Kidney (tissue), 14 donors: Measurements from ENCODE around the gene ZNF57. TPM values are rescaled to one million over a fixed set of nuclear protein-coding genes. Genes with fewer than 3 reads are reported as not detected.

ENCODE experiments used
- DNase-seq, 5 donors: peaks; one replicate each; pipeline ENCODE4 v3.0.0-alpha.2; 2013 to 2020
- FAIRE-seq: peaks from 2 replicates; lab custom pipeline; 2012; peaks lifted over from hg19 to GRCh38; lab: Jason Lieb, UNC
- H3K27ac ChIP-seq, 2 donors: one replicate each; pipeline ENCODE4 v1.7.0; 2013; ENCODE audit warnings: low read depth in 2 of 2, low read length in 2 of 2, inconsistent platforms in 1 of 2
- H3K27me3 ChIP-seq: one replicate; pipeline ENCODE4 v1.7.1; 2013; ENCODE audit warnings: low read length, inconsistent platforms; ENCODE audit not compliant: control insufficient read depth, insufficient read depth
- H3K36me3 ChIP-seq, 3 donors: one replicate each; pipeline versions ENCODE4 v1.7.0 to v1.7.1; 2013; ENCODE audit warnings: low read length in 3 of 3, control low read depth in 1 of 3, inconsistent platforms in 1 of 3; ENCODE audit not compliant: insufficient read depth in 3 of 3, control insufficient read depth in 2 of 3
- H3K4me1 ChIP-seq, 3 donors: one replicate each; pipeline versions ENCODE4 v1.7.0 to v1.7.1; 2013; ENCODE audit warnings: low read length in 3 of 3, inconsistent platforms in 1 of 3, low read depth in 1 of 3; ENCODE audit not compliant: control insufficient read depth in 2 of 3, insufficient read depth in 2 of 3
- H3K4me3 ChIP-seq, 3 donors: one replicate each; pipeline versions ENCODE4 v1.7.0 to v1.8.1; 2013; ENCODE audit warnings: low read length in 3 of 3, control low read depth in 1 of 3, inconsistent platforms in 1 of 3
- H3K9ac ChIP-seq, 3 donors: one replicate each; pipeline versions ENCODE4 v1.7.0 to v1.7.1; 2013; ENCODE audit warnings: low read length in 3 of 3, control low read depth in 1 of 3, inconsistent platforms in 1 of 3
- H3K9me3 ChIP-seq, 3 donors: one replicate each; pipeline versions ENCODE4 v1.7.0 to v1.7.1; 2013; ENCODE audit warnings: low read length in 3 of 3, control low read depth in 1 of 3, inconsistent platforms in 1 of 3; ENCODE audit not compliant: control insufficient read depth in 2 of 3, insufficient read depth in 1 of 3
- intact Hi-C: fragments of 100-400 bp; cut with DNase I; formaldehyde crosslinking; loops from one replicate; pipeline ENCODE4 v1.11.1; 2022
- polyA plus RNA-seq: library from polyadenylated mRNA; stranded (reverse); fragments of 350-450 nt; fragmentation: Illumina TruSeq; extraction: RNeasy Lipid Tissue Mini Kit (QIAGEN cat#74804); gene quantifications from one replicate; pipeline ENCODE4 v1.2.3, GENCODE V29; 2014; ENCODE audit warnings: low read depth, low replicate concordance; ENCODE audit not compliant: insufficient read depth
- total RNA-seq: library from RNA; stranded (reverse); fragmentation: NEBNext Ultra II Directional; extraction: Animal tissue kit (Norgen Biotek cat#: 25700); gene quantifications from one replicate; pipeline ENCODE4 v1.2.1, GENCODE V29; 2021
- TF ChIP-seq, protein P1 (sequence below): IDR thresholded peaks from 3 replicates; pipeline ENCODE4 v1.5.1; 2012; ENCODE audit warnings: mild to moderate bottlenecking, moderate library complexity, borderline replicate concordance; ENCODE audit not compliant: insufficient read depth; ENCODE audit errors: extremely low read depth
- donor health status: control.
- donor health status: control.
- donor health status: control.
- donor health status: control.
- donor health status: control.
- donor health status: DM: yes; HTN: yes; CAD: no.
- donor health status: Normal renal cell carcinoma (clear cell type).

Gene ZNF57
- total and polyA plus RNA-seq, 2 donors from 2014 or later: 6.1 to 6.2 TPM

DNA sequence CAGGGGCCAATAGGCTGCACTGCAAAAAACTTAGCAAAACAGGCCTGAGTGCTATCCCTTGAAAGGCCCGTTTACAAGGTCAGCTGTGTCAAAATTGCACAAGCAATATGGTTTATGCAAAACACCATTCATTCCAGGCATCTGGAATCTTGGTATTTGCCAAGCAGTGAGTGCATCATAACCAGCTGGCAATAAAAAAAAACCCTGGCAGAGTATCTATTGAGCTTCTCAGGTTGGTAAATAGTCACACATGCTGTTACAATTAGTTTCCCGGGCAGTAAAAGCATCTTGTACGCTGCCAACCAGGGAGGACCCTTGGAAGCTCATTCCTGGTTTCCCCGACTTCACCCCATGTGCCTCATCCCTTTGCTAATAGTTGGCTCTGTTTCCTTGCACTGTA is 22.8 kb downstream of the ZNF57 start:
- Histone ChIP-seq H3K4me1 (peaks cover 0 to 10% (median 0%) of the 10 kb centered on the region in 3 donors), H3K9ac (no peak overlapping the region), H3K36me3 (peaks cover 0 to 3% (median 0%) of the 10 kb centered on the region in 3 donors), H3K9me3 (peaks cover 0 to 2% (median 0%) of the 10 kb centered on the region in 3 donors), H3K27me3 (no peaks in the 10 kb centered on the region), H3K27ac (no peak overlapping the region), H3K4me3 (no peak overlapping the region)
- TF ChIP-seq, protein P1, sequence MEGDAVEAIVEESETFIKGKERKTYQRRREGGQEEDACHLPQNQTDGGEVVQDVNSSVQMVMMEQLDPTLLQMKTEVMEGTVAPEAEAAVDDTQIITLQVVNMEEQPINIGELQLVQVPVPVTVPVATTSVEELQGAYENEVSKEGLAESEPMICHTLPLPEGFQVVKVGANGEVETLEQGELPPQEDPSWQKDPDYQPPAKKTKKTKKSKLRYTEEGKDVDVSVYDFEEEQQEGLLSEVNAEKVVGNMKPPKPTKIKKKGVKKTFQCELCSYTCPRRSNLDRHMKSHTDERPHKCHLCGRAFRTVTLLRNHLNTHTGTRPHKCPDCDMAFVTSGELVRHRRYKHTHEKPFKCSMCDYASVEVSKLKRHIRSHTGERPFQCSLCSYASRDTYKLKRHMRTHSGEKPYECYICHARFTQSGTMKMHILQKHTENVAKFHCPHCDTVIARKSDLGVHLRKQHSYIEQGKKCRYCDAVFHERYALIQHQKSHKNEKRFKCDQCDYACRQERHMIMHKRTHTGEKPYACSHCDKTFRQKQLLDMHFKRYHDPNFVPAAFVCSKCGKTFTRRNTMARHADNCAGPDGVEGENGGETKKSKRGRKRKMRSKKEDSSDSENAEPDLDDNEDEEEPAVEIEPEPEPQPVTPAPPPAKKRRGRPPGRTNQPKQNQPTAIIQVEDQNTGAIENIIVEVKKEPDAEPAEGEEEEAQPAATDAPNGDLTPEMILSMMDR: no peak
- intact Hi-C loops: no loop called here
- DNase-seq (no peak), FAIRE-seq (no peak)

DNA sequence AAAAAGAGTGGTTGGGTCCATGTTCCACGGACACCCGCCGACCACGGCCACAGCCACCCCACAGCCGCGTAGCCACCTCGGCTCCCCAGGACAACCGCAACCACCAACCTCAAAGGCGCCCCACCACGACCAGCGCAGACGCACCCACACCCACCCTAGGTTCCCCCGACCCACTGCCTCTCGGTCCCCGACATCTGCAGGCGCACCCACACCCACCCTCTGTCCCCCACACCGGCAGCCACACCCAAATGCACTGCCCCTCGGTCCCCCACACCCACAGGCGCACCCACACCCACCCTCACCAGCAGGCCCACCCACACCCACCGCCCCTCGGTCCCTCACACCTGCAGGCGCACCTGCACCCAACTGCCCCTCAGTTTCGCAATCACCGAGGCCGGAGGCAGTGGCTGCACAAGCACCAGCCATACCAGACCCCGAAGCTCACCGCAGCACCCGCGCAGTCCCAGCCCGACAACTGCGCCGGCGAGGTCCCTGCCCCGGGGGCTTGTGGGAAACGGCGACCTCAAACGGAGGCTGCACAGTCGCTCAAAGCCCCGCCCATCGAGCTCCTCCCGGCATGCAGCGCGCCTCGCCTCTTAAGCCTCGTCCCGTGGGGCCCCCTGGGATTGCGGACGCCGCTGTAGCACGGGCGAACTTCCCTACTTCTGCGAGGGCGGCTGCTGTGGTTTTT is 25.8 kb downstream of the ZNF57 start:
- Histone ChIP-seq H3K36me3 (peaks cover 0 to 3% (median 0%) of the 10 kb centered on the region in 3 donors), H3K4me1 (peaks cover 0 to 10% (median 0%) of the 10 kb centered on the region in 3 donors), H3K9me3 (peaks cover 0 to 2% (median 0%) of the 10 kb centered on the region in 3 donors), H3K4me3 (no peak overlapping the region), H3K27ac (no peak overlapping the region), H3K9ac (no peak overlapping the region), H3K27me3 (no peaks in the 10 kb centered on the region)
- FAIRE-seq (no peak), DNase-seq (no peak)
- intact Hi-C loops: no loop called here
- TF ChIP-seq, protein P1: no peak

DNA sequence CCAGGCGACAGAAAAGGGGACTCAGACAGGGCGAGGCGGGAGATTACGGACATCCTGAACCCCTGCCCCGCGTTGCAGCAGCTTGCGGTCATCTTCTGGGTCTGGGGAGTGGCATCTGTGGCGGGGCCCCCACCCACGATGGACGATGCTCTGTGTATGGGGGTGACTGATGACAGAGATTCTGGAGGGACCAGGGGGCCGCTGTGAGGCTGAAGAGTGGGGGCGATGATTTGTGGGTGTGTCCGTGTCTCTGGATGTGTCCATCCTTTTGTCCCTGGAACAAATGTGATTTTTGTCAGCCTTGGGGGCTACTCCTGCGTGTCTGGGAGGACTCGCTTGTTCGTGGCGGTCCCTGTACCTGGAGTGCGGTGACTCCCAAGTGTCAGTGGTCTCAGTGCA is 26.3 kb downstream of the ZNF57 start:
- TF ChIP-seq, protein P1: no peak
- FAIRE-seq (no peak), DNase-seq (no peak)
- H3K9me3 ChIP-seq: peaks cover 0 to 6% (median 0%) of the 10 kb centered on the region in 3 donors
- intact Hi-C loops: no loop called here
- no peaks in the 10 kb centered on the region for H3K27me3 ChIP-seq
- peaks cover 0 to 3% (median 0%) of the 10 kb centered on the region in 3 donors for H3K36me3 ChIP-seq
- H3K4me1 ChIP-seq: peaks cover 0 to 10% (median 0%) of the 10 kb centered on the region in 3 donors
- H3K27ac ChIP-seq: no peak overlapping the region
- no peak overlapping the region for H3K4me3 ChIP-seq
- H3K9ac ChIP-seq: no peak overlapping the region
